GM12878 (cell line): Measurements from ENCODE around the gene GSG1L. TPM values are rescaled to one million over a fixed set of nuclear protein-coding genes. Genes with fewer than 3 reads are reported as not detected.

Experiments
- ATAC-seq: fragments of 200-7000 bp; cut with Tn5 transposase; 3 replicates; pipeline ENCODE4 v1.9.1; 2020; ENCODE audit warnings: mild to moderate bottlenecking, moderate library complexity
- BruUV-seq: library from RNA; stranded (reverse); fragments of 400-500 nt; replicated peaks from 2 replicates; lab custom pipeline; 2021; lab: Mats Ljungman, UMichigan
- CTCF ChIA-PET: fragments of 300-600 bp; sonication (Branson Sonifier 250); formaldehyde crosslinking; extraction: SDS; loops from one replicate; lab custom pipeline; 2021; ENCODE audit warnings: inconsistent platforms; lab: Yijun Ruan, JAX
- POLR2A ChIA-PET: fragments of 350-600 bp; formaldehyde crosslinking; extraction: SDS; loops from one replicate; lab custom pipeline; 2021; ENCODE audit warnings: inconsistent platforms; lab: Charles Lee
- RAD21 ChIA-PET: fragments of 300-600 bp; sonication (Branson Sonifier 250); formaldehyde crosslinking; loops from one replicate; lab custom pipeline; 2023; ENCODE audit warnings: antibody characterized with exemption; ENCODE audit not compliant: unreplicated experiment; lab: Charles Lee
- SMC1A ChIA-PET: fragments of 300-600 bp; sonication (Branson Sonifier 250); formaldehyde crosslinking; loops from one replicate; lab custom pipeline; 2023; ENCODE audit not compliant: unreplicated experiment, uncharacterized antibody; lab: Charles Lee
- DNase-seq: peaks from one replicate; pipeline ENCODE4 v3.0.0-alpha.2; 2011; ENCODE audit warnings: low read depth, low spot score
- FAIRE-seq: peaks from 3 replicates; lab custom pipeline; 2011; peaks lifted over from hg19 to GRCh38; lab: Jason Lieb, UNC
- H2AFZ ChIP-seq: 2 replicates; pipeline ENCODE4 v1.6.0; 2011; ENCODE audit warnings: low read depth, low read length, control low read depth; ENCODE audit not compliant: control insufficient read depth
- H3K27ac ChIP-seq: 2 replicates; pipeline ENCODE4 v1.5.1; 2011; ENCODE audit warnings: control low read depth; ENCODE audit not compliant: control insufficient read depth, insufficient read depth
- H3K27me3 ChIP-seq, 2 experiments: replicated peaks in 1 of 2; 2 replicates each; pipeline versions ENCODE4 v1.6.0 to v1.6.1; 2011; ENCODE audit warnings: low read length in 1 of 2; ENCODE audit not compliant: control insufficient read depth in 2 of 2, insufficient read depth in 2 of 2
- H3K36me3 ChIP-seq, 2 experiments: 2 replicates each; pipeline ENCODE4 v1.5.1; 2011; ENCODE audit warnings: low read length in 1 of 2; ENCODE audit not compliant: control insufficient read depth in 2 of 2, insufficient read depth in 2 of 2
- H3K4me1 ChIP-seq: 2 replicates; pipeline ENCODE4 v1.6.1; 2011; ENCODE audit warnings: mild to moderate bottlenecking, low read length, moderate library complexity, mixed read lengths; ENCODE audit not compliant: control insufficient read depth, insufficient read depth
- H3K4me2 ChIP-seq: 2 replicates; pipeline ENCODE4 v1.6.0; 2011; ENCODE audit warnings: control low read depth; ENCODE audit not compliant: control insufficient read depth, insufficient read depth
- H3K4me3 ChIP-seq: fragments of 200-600 bp; sonication (generic); 2 replicates; pipeline ENCODE4 v1.5.1; 2016
- H3K79me2 ChIP-seq: 2 replicates; pipeline ENCODE4 v1.6.0; 2011; ENCODE audit warnings: low read length; ENCODE audit not compliant: control insufficient read depth, insufficient read depth
- H3K9ac ChIP-seq: 2 replicates; pipeline ENCODE4 v1.8.0; 2011; ENCODE audit warnings: low read length, control low read depth, mixed read lengths; ENCODE audit not compliant: control insufficient read depth, insufficient read depth
- H3K9me3 ChIP-seq: replicated peaks from 3 replicates; pipeline ENCODE4 v1.5.1; 2011; ENCODE audit warnings: mild to moderate bottlenecking, low read length; ENCODE audit not compliant: control insufficient read depth, insufficient read depth
- H4K20me1 ChIP-seq: 2 replicates; pipeline ENCODE4 v1.6.0; 2011; ENCODE audit not compliant: control insufficient read depth, insufficient read depth
- BACH1 ChIP-seq: fragments of 450-650 bp; IDR thresholded peaks from 2 replicates; pipeline ENCODE4 v1.6.1; 2017; ENCODE audit warnings: mild to moderate bottlenecking, borderline replicate concordance
- CBX5 ChIP-seq: sonication (generic); IDR thresholded peaks from 2 replicates; pipeline ENCODE4 v1.6.1; 2016; ENCODE audit warnings: low read depth, moderate library complexity, mild to moderate bottlenecking, inconsistent platforms
- CUX1 ChIP-seq: IDR thresholded peaks from 2 replicates; pipeline ENCODE4 v1.6.1; 2012; ENCODE audit warnings: improper control_type of control experiment, low read depth, low read length; ENCODE audit not compliant: insufficient replicate concordance
- DPF2 ChIP-seq: fragments of 450-650 bp; IDR thresholded peaks from 2 replicates; pipeline ENCODE4 v1.6.1; 2017; ENCODE audit warnings: mild to moderate bottlenecking
- HDAC2 ChIP-seq: fragments of 200-600 bp; sonication (generic); IDR thresholded peaks from 2 replicates; pipeline ENCODE4 v1.6.1; 2017
- IRF3 ChIP-seq: fragments of 450-650 bp; IDR thresholded peaks from 2 replicates; pipeline ENCODE4 v1.6.1; 2014; ENCODE audit warnings: mild to moderate bottlenecking
- SREBF1 ChIP-seq: IDR thresholded peaks from 2 replicates; pipeline ENCODE4 v1.6.1; 2012; ENCODE audit warnings: mild to moderate bottlenecking, low read length
- WGBS: methylation state at CpG from one replicate; pipeline ENCODE4 v1.1.6; 2016; ENCODE audit warnings: low lambda C conversion rate; ENCODE audit not compliant: insufficient replicate concordance, insufficient coverage; ENCODE audit errors: missing lambda C conversion rate; 5-methylcytosine and 5-hydroxymethylcytosine counted together
- in situ Hi-C: fragments of 300-500 bp; cut with MboI; formaldehyde crosslinking; loops from 9 replicates; pipeline ENCODE4 v1.14.3; 2018; ENCODE audit warnings: mixed read lengths
- intact Hi-C: fragments of 100-400 bp; cut with micrococcal nuclease; formaldehyde crosslinking; loops from one replicate; pipeline ENCODE4 v1.14.2; 2022; ENCODE audit not compliant: unreplicated experiment
- polyA plus RNA-seq, 11 experiments: library from polyadenylated mRNA; depleted of rRNA in 4 of 11; unstranded in 6 of 11; stranded (reverse) in 5 of 11; fragments of >200 nt; fragmentation: Nextera tagmentation in 4 of 11; fragmentation: Illumina TruSeq in 1 of 11; extraction: Ambion mirVana in 4 of 11; extraction: Trizol in 1 of 11; gene quantifications; 1 replicate in 1 of 11; 2 replicates in 10 of 11; pipeline versions ENCODE4 v1.2.1 to v1.2.3, GENCODE V29; 2011 to 2016; ENCODE audit warnings: inconsistent platforms in 2 of 11, missing spikeins in 2 of 11, low read depth in 1 of 11
- total RNA-seq, 4 experiments: library from RNA; depleted of rRNA in 3 of 4; stranded (reverse); fragments of >200 nt in 3 of 4; fragmentation: Illumina TruSeq in 1 of 4; extraction: Trizol in 1 of 4; gene quantifications; 2 replicates each; pipeline versions ENCODE4 v1.2.1 to v1.2.3, GENCODE V29; 2013 to 2021

Gene GSG1L
- total and polyA plus RNA-seq, 10 of the 15 experiments (the other 5 are each of a cell fraction or from before 2014, with no cell fraction given) = not detected

GRCh38 chr16:27820646-27821345 lies 242.7 kb downstream of the GSG1L start:
- ChIA-PET RAD21 (no interaction called here), SMC1A (no interaction called here), CTCF (no interaction called here), POLR2A (no interaction called here)
- Histone ChIP-seq H3K4me1 (no peaks in the 10 kb centered on the region), H3K9me3 (no peaks in the 10 kb centered on the region), H3K4me3 (no peak overlapping the region), H2AFZ (no peak overlapping the region), H3K36me3 (no peaks in the 10 kb centered on the region), H3K27me3 (no peaks in the 10 kb centered on the region), H4K20me1 (no peaks in the 10 kb centered on the region), H3K27ac (no peak overlapping the region), H3K4me2 (no peak overlapping the region), H3K79me2 (no peaks in the 10 kb centered on the region), H3K9ac (no peak overlapping the region)
- ATAC-seq (no peak), FAIRE-seq (no peak), DNase-seq (no peak)
- intact Hi-C loops = no loop called here
- 35% methylated on average over 10 of the region's 10 CpGs for whole genome bisulfite sequencing
- TF ChIP-seq DPF2 (no peak), HDAC2 (no peak), BACH1 (no peak), IRF3 (no peak), CBX5 (no peak), SREBF1 (no peak), CUX1 (no peak)
- in situ Hi-C loops = no loop called here
- BruUV-seq = no TSS peak
